ENCODE data around the gene ABCD3. TPM values are rescaled to one million over a fixed set of nuclear protein-coding genes. Genes with fewer than 3 reads are reported as not detected.

Gene ABCD3
- total and polyA plus RNA-seq, 2 of the 8 experiments (the other 6 are each of a cell fraction or from before 2014, with no cell fraction given): 6.6 to 29.4 TPM

- H3K27ac ChIP-seq (ENCODE audit: low read depth, low read length): no peak overlapping the region
- H4K5ac ChIP-seq (ENCODE audit: insufficient read length, low read depth, low read length): no peak overlapping the region
- H3K56ac ChIP-seq (replicated peaks; ENCODE audit: insufficient read length, low read depth, low read length): no peak overlapping the region
- H2AK5ac ChIP-seq (ENCODE audit: low read depth, low read length): no peak overlapping the region
- H3K79me2 ChIP-seq (ENCODE audit: control insufficient read depth in 1 of 2, insufficient read depth in 2 of 2, low read length in 2 of 2): no peaks in the 10 kb centered on the region
- H4K8ac ChIP-seq (ENCODE audit: extremely low read depth, insufficient read depth, low read length): no peak overlapping the region
- no peak overlapping the region for H3K18ac ChIP-seq (ENCODE audit: extremely low read depth, low read length)
- H3K9ac ChIP-seq (replicated peaks in 1 of 4; ENCODE audit: extremely low read depth in 1 of 4, low read depth in 3 of 4, low read length in 3 of 4): no peak overlapping the region
- H3K4ac ChIP-seq (replicated peaks; ENCODE audit: insufficient read length, low read depth, low read length): no peak overlapping the region
- WGBS, 2 experiments (ENCODE audit: extremely low coverage in 1 of 2, insufficient coverage in 1 of 2, insufficient read length in 1 of 2, insufficient replicate concordance in 2 of 2, low coverage in 1 of 2, low lambda C conversion rate in 2 of 2, missing lambda C conversion rate in 1 of 2): 86% methylated on average over 1 of the region's 1 CpG; no CpG with 5 or more reads in 1 of the 2 experiments
- no peak overlapping the region for H3K23ac ChIP-seq (ENCODE audit: insufficient read length)
- no peak overlapping the region for H2AFZ ChIP-seq (ENCODE audit: low read length)
- FAIRE-seq (no peak), DNase-seq (ENCODE audit: low read depth in 1 of 2, low spot score in 2 of 2) (no peak)
- ChIA-PET POLR2A (ENCODE audit: partially characterized antibody) (no interaction called here), CTCF (ENCODE audit: partially characterized antibody) (interaction anchor here (0.8 to 7.3 kb wide), 8 partner anchors 13 to 289 kb away, joined by 3 to 74 read pairs (median 4); no protein-coding TSS in a partner anchor)
- H2BK5ac ChIP-seq (ENCODE audit: low read depth, low read length): no peak overlapping the region
- H2BK12ac ChIP-seq (ENCODE audit: low read depth, low read length): no peak overlapping the region
- no peaks in the 10 kb centered on the region for H3K79me1 ChIP-seq (ENCODE audit: low read depth, low read length)
- no peak overlapping the region for H2BK15ac ChIP-seq (ENCODE audit: low read length)
- H2BK20ac ChIP-seq (ENCODE audit: low read length): no peak overlapping the region
- H3K27me3 ChIP-seq (replicated peaks in 1 of 4; ENCODE audit: control insufficient read depth in 3 of 4, extremely low read depth in 1 of 4, insufficient read depth in 3 of 4, low read length in 3 of 4): no peaks in the 10 kb centered on the region
- H2BK120ac ChIP-seq (replicated peaks; ENCODE audit: low read depth, low read length): no peak overlapping the region
- no peak overlapping the region for H3K4me3 ChIP-seq (ENCODE audit: extremely low read depth in 1 of 4, insufficient read depth in 2 of 4, low read depth in 3 of 4, low read length in 4 of 4)
- no peaks in the 10 kb centered on the region for H3K9me3 ChIP-seq (ENCODE audit: insufficient read depth in 2 of 2, low read depth in 1 of 2, low read length in 1 of 2)
- no peak overlapping the region for H3K14ac ChIP-seq (ENCODE audit: insufficient read length)
- H4K20me1 ChIP-seq (replicated peaks in 1 of 2; ENCODE audit: control insufficient read depth in 1 of 2, insufficient read depth in 2 of 2, low read length in 2 of 2): no peaks in the 10 kb centered on the region
- no peaks in the 10 kb centered on the region for H3K23me2 ChIP-seq (ENCODE audit: low read depth, low read length)
- H4K91ac ChIP-seq (replicated peaks; ENCODE audit: insufficient read length, low read length): no peak overlapping the region
- no peak overlapping the region for H3K4me2 ChIP-seq (ENCODE audit: insufficient read depth in 1 of 2, low read depth in 2 of 2, low read length in 2 of 2)
- no peak for TF ChIP-seq KDM4A (IDR thresholded peaks at IDR 0.05; ENCODE audit: low read depth, low read length, severe bottlenecking)
- TF ChIP-seq MAFK (IDR thresholded peaks at IDR 0.05; ENCODE audit: low read depth, low read length): no peak
- H3K36me3 ChIP-seq (ENCODE audit: control insufficient read depth in 2 of 4, insufficient read depth in 4 of 4, low read length in 3 of 4): no peaks in the 10 kb centered on the region
- H3K4me1 ChIP-seq (replicated peaks in 1 of 4; ENCODE audit: control insufficient read depth in 3 of 4, insufficient read depth in 4 of 4, low read length in 3 of 4): no peaks in the 10 kb centered on the region
Observed at GRCh38 chr1:94515296-94515947, 97.2 kb downstream of the ABCD3 start.
